Stimulated activated naive CD4-positive, alpha-beta T cell treated with Interleukin-2 at 50 U/mL for 16 hours (primary cell): ENCODE measurements around the gene ARGFX.
"Not testable (repeated sequence)": the region's sequence is repeated elsewhere in the genome, so short reads cannot be mapped to it uniquely, and the experiment has no call there.

Source experiments
- DNase-seq: peaks from one replicate; lab custom pipeline; 2025; lab: John Stamatoyannopoulos, UW

The ARGFX gene

GRCh38 chr3:121599900-121600299 is 32.2 kb downstream of the ARGFX start:
- DNase-seq, result not testable (repeated sequence)

- DNase-seq, result no peak
Measured at GRCh38 chr3:121601212-121601812, 33.6 kb downstream of the ARGFX start.

- DNase-seq, result no peak
Measured at GRCh38 chr3:121604759-121605158, 37.0 kb downstream of the ARGFX start.

- DNase-seq, result no peak
Measured at GRCh38 chr3:121606106-121606505, 38.4 kb downstream of the ARGFX start.
